ENCODE measurements around the gene DHRS11.

Gene DHRS11

GRCh38 chr17:36591434-36592315 lies at the start of gene DHRS11:
Gene DHRS11 (plus strand): TSS chr17:36591879. CDS start chr17:36592010, 131 bp downstream.
- peak; percentile 85 for DNase-seq

GRCh38 chr17:36542755-36543154 lies 48.9 kb upstream of the DHRS11 start:
- DNase-seq: no peak

GRCh38 chr17:36544044-36544306 lies 47.7 kb upstream of the DHRS11 start:
- peak; percentile 23 for DNase-seq

- DNase-seq: peak; percentile 95
These were observed 47.2 kb upstream of the DHRS11 start, which contains the start of gene GGNBP2 for GRCh38 chr17:36544307-36545076. Gene GGNBP2 (plus strand): TSS chr17:36544919. CDS start chr17:36545725, 806 bp downstream.

- no peak for DNase-seq
These were observed 46.6 kb upstream of the DHRS11 start for GRCh38 chr17:36545077-36545464.

- DNase-seq: peak; percentile 97
These were observed 45.9 kb upstream of the DHRS11 start for GRCh38 chr17:36545465-36546417.

GRCh38 chr17:36546418-36547093 lies 45.1 kb upstream of the DHRS11 start:
- no peak for DNase-seq

GRCh38 chr17:36547776-36548175 lies 43.9 kb upstream of the DHRS11 start:
- no peak for DNase-seq

- no peak for DNase-seq
These were observed 40.9 kb upstream of the DHRS11 start for GRCh38 chr17:36550491-36551417.

- no peak for DNase-seq
These were observed 38.2 kb upstream of the DHRS11 start for GRCh38 chr17:36553459-36553858.

GRCh38 chr17:36566081-36566480 lies 25.6 kb upstream of the DHRS11 start:
- no peak for DNase-seq

- no peak for DNase-seq
These were observed 16.7 kb upstream of the DHRS11 start for GRCh38 chr17:36575028-36575427.

GRCh38 chr17:36576793-36577192 lies 14.9 kb upstream of the DHRS11 start:
- DNase-seq: no peak

- no peak for DNase-seq
These were observed 13.0 kb upstream of the DHRS11 start for GRCh38 chr17:36578671-36579070.

- no peak for DNase-seq
These were observed 7.9 kb upstream of the DHRS11 start for GRCh38 chr17:36583787-36584186.

- DNase-seq: no peak
These were observed 5.5 kb upstream of the DHRS11 start for GRCh38 chr17:36586138-36586537.

GRCh38 chr17:36590082-36590481 lies 1.6 kb upstream of the DHRS11 start:
- DNase-seq: no peak

GRCh38 chr17:36592316-36592715 lies 637 bp downstream of the DHRS11 start:
- peak; percentile 14 for DNase-seq

- DNase-seq: peak; percentile 8
These were observed 1.1 kb downstream of the DHRS11 start for GRCh38 chr17:36592716-36593321.

- DNase-seq: no peak
These were observed 2.1 kb downstream of the DHRS11 start for GRCh38 chr17:36593656-36594316.

Data from activated naive CD4-positive, alpha-beta T cell treated with Interleukin-2 at 50 U/mL for 16 hours (primary cell).